Epithelial cell of proximal tubule (primary cell): ENCODE measurements around the gene RUNX2. TPM values are rescaled to one million over a fixed set of nuclear protein-coding genes. Genes with fewer than 3 reads are reported as not detected.

Experiments
- DNase-seq: peaks from one replicate; pipeline ENCODE4 v3.0.0-alpha.2; 2011; ENCODE audit warnings: low read depth
- H3K4me3 ChIP-seq: 2 replicates; pipeline ENCODE4 v1.5.1; 2011; ENCODE audit warnings: low read depth, mild to moderate bottlenecking, low read length
- CTCF ChIP-seq: conservative IDR thresholded peaks from 2 replicates; pipeline ENCODE4 v1.5.1; 2012; ENCODE audit warnings: low read depth, mild to moderate bottlenecking, low read length
- total RNA-seq: library from RNA; depleted of rRNA; stranded (reverse); fragments of >200 nt; gene quantifications from 2 replicates; pipeline ENCODE4 v1.2.3, GENCODE V29; 2015

Gene RUNX2
- total RNA-seq, 1 donor from 2014 or later: 13.1 TPM

GRCh38 chr6:45455408-45455807 is 127.3 kb downstream of the RUNX2 start:
- TF ChIP-seq CTCF: no peak
- H3K4me3 ChIP-seq: no peak overlapping the region

GRCh38 chr6:45457141-45457540 is 129.0 kb downstream of the RUNX2 start:
- DNase-seq: no peak
- TF ChIP-seq CTCF: no peak
- H3K4me3 ChIP-seq: no peak overlapping the region

More at GRCh38 chr6:45455408-45455807, 127.3 kb downstream of the RUNX2 start:
- DNase-seq: no peak

- no peak for TF ChIP-seq CTCF
- no peak for DNase-seq
Observed at GRCh38 chr6:45458672-45459071, 130.5 kb downstream of the RUNX2 start.

GRCh38 chr6:45460166-45460565 is 132.0 kb downstream of the RUNX2 start:
- no peak overlapping the region for H3K4me3 ChIP-seq
- no peak for TF ChIP-seq CTCF
- DNase-seq: no peak

More at GRCh38 chr6:45458672-45459071, 130.5 kb downstream of the RUNX2 start:
- no peak overlapping the region for H3K4me3 ChIP-seq

GRCh38 chr6:45461486-45461885 is 133.4 kb downstream of the RUNX2 start:
- TF ChIP-seq CTCF: no peak
- H3K4me3 ChIP-seq: no peak overlapping the region
- DNase-seq: no peak

GRCh38 chr6:45462190-45463134 is 134.3 kb downstream of the RUNX2 start:
- no peak for DNase-seq
- TF ChIP-seq CTCF: no peak

More at GRCh38 chr6:45462190-45463134, 134.3 kb downstream of the RUNX2 start:
- no peak overlapping the region for H3K4me3 ChIP-seq
